Measurements from ENCODE around the gene RELN.

DNA sequence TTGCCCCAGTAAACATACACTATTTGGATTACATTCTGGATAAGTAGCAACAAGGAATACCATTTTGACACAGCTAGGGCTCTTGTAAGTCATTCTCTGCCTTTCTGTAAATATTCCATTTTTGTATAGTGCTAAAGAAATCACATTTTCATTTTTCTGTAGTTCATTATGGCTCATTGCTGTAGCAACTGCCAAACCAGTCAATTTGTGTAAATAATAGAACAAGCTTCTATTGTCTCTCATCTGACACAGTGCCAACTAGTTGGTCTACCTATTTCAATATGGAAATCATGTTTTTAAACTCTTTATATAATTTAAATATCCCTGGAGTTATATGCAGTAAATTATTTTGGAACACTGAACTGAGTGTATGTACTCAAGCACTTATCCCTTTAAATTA is 193.7 kb downstream of the RELN start:
- TF ChIP-seq ZNF292 (CRISPR knock-in tag; IDR thresholded peaks at IDR 0.05; ENCODE audit: borderline replicate concordance, low read depth) (no peak), BRCA1 (CRISPR knock-in tag; IDR thresholded peaks at IDR 0.05) (no peak), SMARCE1 (IDR thresholded peaks at IDR 0.05; ENCODE audit: borderline replicate concordance) (no peak), ZNF256 (CRISPR knock-in tag; conservative IDR thresholded peaks at IDR 0.05) (no peak), XRCC5 (optimal IDR thresholded peaks at IDR 0.05; ENCODE audit: low read length) (no peak)
- TF ChIP-seq, protein P1, sequence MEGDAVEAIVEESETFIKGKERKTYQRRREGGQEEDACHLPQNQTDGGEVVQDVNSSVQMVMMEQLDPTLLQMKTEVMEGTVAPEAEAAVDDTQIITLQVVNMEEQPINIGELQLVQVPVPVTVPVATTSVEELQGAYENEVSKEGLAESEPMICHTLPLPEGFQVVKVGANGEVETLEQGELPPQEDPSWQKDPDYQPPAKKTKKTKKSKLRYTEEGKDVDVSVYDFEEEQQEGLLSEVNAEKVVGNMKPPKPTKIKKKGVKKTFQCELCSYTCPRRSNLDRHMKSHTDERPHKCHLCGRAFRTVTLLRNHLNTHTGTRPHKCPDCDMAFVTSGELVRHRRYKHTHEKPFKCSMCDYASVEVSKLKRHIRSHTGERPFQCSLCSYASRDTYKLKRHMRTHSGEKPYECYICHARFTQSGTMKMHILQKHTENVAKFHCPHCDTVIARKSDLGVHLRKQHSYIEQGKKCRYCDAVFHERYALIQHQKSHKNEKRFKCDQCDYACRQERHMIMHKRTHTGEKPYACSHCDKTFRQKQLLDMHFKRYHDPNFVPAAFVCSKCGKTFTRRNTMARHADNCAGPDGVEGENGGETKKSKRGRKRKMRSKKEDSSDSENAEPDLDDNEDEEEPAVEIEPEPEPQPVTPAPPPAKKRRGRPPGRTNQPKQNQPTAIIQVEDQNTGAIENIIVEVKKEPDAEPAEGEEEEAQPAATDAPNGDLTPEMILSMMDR (CRISPR knock-in tag; IDR thresholded peaks at IDR 0.05), result no peak
- TF ChIP-seq, protein P2, sequence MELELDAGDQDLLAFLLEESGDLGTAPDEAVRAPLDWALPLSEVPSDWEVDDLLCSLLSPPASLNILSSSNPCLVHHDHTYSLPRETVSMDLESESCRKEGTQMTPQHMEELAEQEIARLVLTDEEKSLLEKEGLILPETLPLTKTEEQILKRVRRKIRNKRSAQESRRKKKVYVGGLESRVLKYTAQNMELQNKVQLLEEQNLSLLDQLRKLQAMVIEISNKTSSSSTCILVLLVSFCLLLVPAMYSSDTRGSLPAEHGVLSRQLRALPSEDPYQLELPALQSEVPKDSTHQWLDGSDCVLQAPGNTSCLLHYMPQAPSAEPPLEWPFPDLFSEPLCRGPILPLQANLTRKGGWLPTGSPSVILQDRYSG (CRISPR knock-in tag; IDR thresholded peaks at IDR 0.05), result no peak
- TF ChIP-seq, protein P3, sequence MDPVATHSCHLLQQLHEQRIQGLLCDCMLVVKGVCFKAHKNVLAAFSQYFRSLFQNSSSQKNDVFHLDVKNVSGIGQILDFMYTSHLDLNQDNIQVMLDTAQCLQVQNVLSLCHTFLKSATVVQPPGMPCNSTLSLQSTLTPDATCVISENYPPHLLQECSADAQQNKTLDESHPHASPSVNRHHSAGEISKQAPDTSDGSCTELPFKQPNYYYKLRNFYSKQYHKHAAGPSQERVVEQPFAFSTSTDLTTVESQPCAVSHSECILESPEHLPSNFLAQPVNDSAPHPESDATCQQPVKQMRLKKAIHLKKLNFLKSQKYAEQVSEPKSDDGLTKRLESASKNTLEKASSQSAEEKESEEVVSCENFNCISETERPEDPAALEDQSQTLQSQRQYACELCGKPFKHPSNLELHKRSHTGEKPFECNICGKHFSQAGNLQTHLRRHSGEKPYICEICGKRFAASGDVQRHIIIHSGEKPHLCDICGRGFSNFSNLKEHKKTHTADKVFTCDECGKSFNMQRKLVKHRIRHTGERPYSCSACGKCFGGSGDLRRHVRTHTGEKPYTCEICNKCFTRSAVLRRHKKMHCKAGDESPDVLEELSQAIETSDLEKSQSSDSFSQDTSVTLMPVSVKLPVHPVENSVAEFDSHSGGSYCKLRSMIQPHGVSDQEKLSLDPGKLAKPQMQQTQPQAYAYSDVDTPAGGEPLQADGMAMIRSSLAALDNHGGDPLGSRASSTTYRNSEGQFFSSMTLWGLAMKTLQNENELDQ (CRISPR knock-in tag; IDR thresholded peaks at IDR 0.05; ENCODE audit: borderline replicate concordance), result no peak
- TF ChIP-seq, protein P4, sequence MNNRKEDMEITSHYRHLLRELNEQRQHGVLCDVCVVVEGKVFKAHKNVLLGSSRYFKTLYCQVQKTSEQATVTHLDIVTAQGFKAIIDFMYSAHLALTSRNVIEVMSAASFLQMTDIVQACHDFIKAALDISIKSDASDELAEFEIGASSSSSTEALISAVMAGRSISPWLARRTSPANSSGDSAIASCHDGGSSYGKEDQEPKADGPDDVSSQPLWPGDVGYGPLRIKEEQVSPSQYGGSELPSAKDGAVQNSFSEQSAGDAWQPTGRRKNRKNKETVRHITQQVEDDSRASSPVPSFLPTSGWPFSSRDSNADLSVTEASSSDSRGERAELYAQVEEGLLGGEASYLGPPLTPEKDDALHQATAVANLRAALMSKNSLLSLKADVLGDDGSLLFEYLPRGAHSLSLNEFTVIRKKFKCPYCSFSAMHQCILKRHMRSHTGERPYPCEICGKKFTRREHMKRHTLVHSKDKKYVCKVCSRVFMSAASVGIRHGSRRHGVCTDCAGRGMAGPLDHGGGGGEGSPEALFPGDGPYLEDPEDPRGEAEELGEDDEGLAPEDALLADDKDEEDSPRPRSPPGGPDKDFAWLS (CRISPR knock-in tag; IDR thresholded peaks at IDR 0.05; ENCODE audit: borderline replicate concordance), result no peak
